H1 (cell line): ENCODE data around the gene SCGN. TPM values are rescaled to one million over a fixed set of nuclear protein-coding genes. Genes with fewer than 3 reads are reported as not detected.

Experiments used
- CTCF ChIA-PET: fragments of 300-600 bp; sonication (Branson Sonifier 250); formaldehyde crosslinking; loops from one replicate; lab custom pipeline; 2021; ENCODE audit not compliant: partially characterized antibody; lab: Charles Lee
- POLR2A ChIA-PET: fragments of 300-600 bp; sonication (Branson Sonifier 250); formaldehyde crosslinking; loops from one replicate; lab custom pipeline; 2021; ENCODE audit warnings: inconsistent platforms; ENCODE audit not compliant: partially characterized antibody; lab: Charles Lee
- DNase-seq, 2 experiments: peaks; one replicate each; pipeline versions ENCODE4 v3.0.0 to v3.0.0-alpha.2; 2010 to 2022; ENCODE audit warnings: low spot score in 2 of 2, low read depth in 1 of 2, mixed read lengths in 1 of 2
- FAIRE-seq: peaks from 2 replicates; lab custom pipeline; 2011; peaks lifted over from hg19 to GRCh38; lab: Jason Lieb, UNC
- H2AFZ ChIP-seq: 2 replicates; pipeline ENCODE4 v1.8.1; 2012; ENCODE audit warnings: low read length, inconsistent platforms
- H2AK5ac ChIP-seq: 2 replicates; pipeline ENCODE4 v1.6.1; 2013; ENCODE audit warnings: low read depth, low read length
- H2BK120ac ChIP-seq: replicated peaks from 2 replicates; pipeline ENCODE3; 2013; ENCODE audit warnings: low read depth, low read length, inconsistent platforms
- H2BK12ac ChIP-seq: 2 replicates; pipeline ENCODE4 v1.6.1; 2013; ENCODE audit warnings: low read depth, low read length
- H2BK15ac ChIP-seq: 2 replicates; pipeline ENCODE4 v1.6.1; 2013; ENCODE audit warnings: low read length
- H2BK20ac ChIP-seq: 2 replicates; pipeline ENCODE4 v1.6.1; 2013; ENCODE audit warnings: low read length
- H2BK5ac ChIP-seq: 2 replicates; pipeline ENCODE4 v1.6.1; 2013; ENCODE audit warnings: low read depth, low read length
- H3K14ac ChIP-seq: 2 replicates; pipeline ENCODE4 v1.6.1; 2013; ENCODE audit warnings: inconsistent platforms; ENCODE audit not compliant: insufficient read length
- H3K18ac ChIP-seq: 2 replicates; pipeline ENCODE4 v1.6.1; 2013; ENCODE audit warnings: low read length; ENCODE audit errors: extremely low read depth
- H3K23ac ChIP-seq: 2 replicates; pipeline ENCODE4 v1.6.1; 2013; ENCODE audit warnings: inconsistent platforms; ENCODE audit not compliant: insufficient read length
- H3K23me2 ChIP-seq: 2 replicates; pipeline ENCODE4 v1.6.1; 2013; ENCODE audit warnings: low read depth, low read length
- H3K27ac ChIP-seq: 2 replicates; pipeline ENCODE4 v1.6.1; 2011; ENCODE audit warnings: low read depth, low read length, inconsistent platforms
- H3K27me3 ChIP-seq, 4 experiments: replicated peaks in 1 of 4; 1 replicate in 1 of 4; 2 replicates in 3 of 4; pipeline versions ENCODE4 v1.6.1 to v1.8.1; 2011 to 2013; ENCODE audit warnings: low read length in 3 of 4, mild to moderate bottlenecking in 3 of 4, inconsistent platforms in 2 of 4, mixed read lengths in 2 of 4, moderate library complexity in 1 of 4; ENCODE audit not compliant: control insufficient read depth in 3 of 4, insufficient read depth in 3 of 4; ENCODE audit errors: extremely low read depth in 1 of 4
- H3K36me3 ChIP-seq, 4 experiments: 2 replicates each; pipeline versions ENCODE4 v1.6.1 to v1.8.1; 2011 to 2013; ENCODE audit warnings: mild to moderate bottlenecking in 4 of 4, low read length in 3 of 4, moderate library complexity in 2 of 4, control low read depth in 1 of 4, inconsistent platforms in 1 of 4; ENCODE audit not compliant: insufficient read depth in 4 of 4, control insufficient read depth in 2 of 4
- H3K4ac ChIP-seq: replicated peaks from 2 replicates; pipeline ENCODE3; 2013; ENCODE audit warnings: low read length, low read depth, mixed read lengths, inconsistent platforms; ENCODE audit not compliant: insufficient read length
- H3K4me1 ChIP-seq, 4 experiments: replicated peaks in 1 of 4; 1 replicate in 1 of 4; 2 replicates in 3 of 4; pipeline versions ENCODE4 v1.6.1 to v1.8.1; 2011 to 2013; ENCODE audit warnings: low read length in 3 of 4, inconsistent platforms in 2 of 4, mixed read lengths in 1 of 4; ENCODE audit not compliant: insufficient read depth in 4 of 4, control insufficient read depth in 3 of 4
- H3K4me2 ChIP-seq, 2 experiments: 2 replicates each; pipeline versions ENCODE4 v1.6.1 to v1.8.1; 2011 to 2013; ENCODE audit warnings: low read depth in 2 of 2, low read length in 2 of 2, control low read depth in 1 of 2, inconsistent platforms in 1 of 2, mild to moderate bottlenecking in 1 of 2; ENCODE audit not compliant: insufficient read depth in 1 of 2
- H3K4me3 ChIP-seq, 4 experiments: fragments of 200-600, 300-600 bp in 1 of 4; sonication (generic), shearing (Covaris generic), sonication (Bioruptor Twin) in 1 of 4; 2 replicates each; pipeline versions ENCODE4 v1.5.1 to v1.8.1; 2011 to 2016; ENCODE audit warnings: low read length in 4 of 4, low read depth in 3 of 4, control low read depth in 2 of 4, inconsistent platforms in 2 of 4, mild to moderate bottlenecking in 2 of 4, mixed read lengths in 1 of 4, moderate library complexity in 1 of 4; ENCODE audit not compliant: insufficient read depth in 2 of 4; ENCODE audit errors: extremely low read depth in 1 of 4
- H3K56ac ChIP-seq: replicated peaks from 2 replicates; pipeline ENCODE3; 2013; ENCODE audit warnings: low read depth, mild to moderate bottlenecking, mixed read lengths, low read length, inconsistent platforms; ENCODE audit not compliant: insufficient read length
- H3K79me1 ChIP-seq: 2 replicates; pipeline ENCODE4 v1.6.1; 2013; ENCODE audit warnings: low read depth, low read length, control low read depth
- H3K79me2 ChIP-seq, 2 experiments: 2 replicates each; pipeline versions ENCODE4 v1.6.1 to v1.8.1; 2012 to 2013; ENCODE audit warnings: low read length in 2 of 2, mild to moderate bottlenecking in 2 of 2, inconsistent platforms in 1 of 2; ENCODE audit not compliant: insufficient read depth in 2 of 2, control insufficient read depth in 1 of 2
- H3K9ac ChIP-seq, 4 experiments: replicated peaks in 1 of 4; 1 replicate in 1 of 4; 2 replicates in 3 of 4; pipeline versions ENCODE4 v1.6.1 to v1.8.1; 2011 to 2013; ENCODE audit warnings: low read depth in 3 of 4, low read length in 3 of 4, control low read depth in 2 of 4, mild to moderate bottlenecking in 2 of 4, moderate library complexity in 2 of 4, inconsistent platforms in 1 of 4; ENCODE audit errors: extremely low read depth in 1 of 4
- H3K9me3 ChIP-seq, 2 experiments: 2 replicates each; pipeline versions ENCODE4 v1.6.1 to v1.8.1; 2012 to 2013; ENCODE audit warnings: mild to moderate bottlenecking in 2 of 2, moderate library complexity in 2 of 2, control low read depth in 1 of 2, inconsistent platforms in 1 of 2, low read depth in 1 of 2, low read length in 1 of 2, mixed read lengths in 1 of 2; ENCODE audit not compliant: insufficient read depth in 2 of 2
- H4K20me1 ChIP-seq, 2 experiments: replicated peaks in 1 of 2; 2 replicates each; pipeline versions ENCODE3 to v1.8.1; 2011 to 2013; ENCODE audit warnings: inconsistent platforms in 2 of 2, low read length in 2 of 2, mild to moderate bottlenecking in 1 of 2; ENCODE audit not compliant: insufficient read depth in 2 of 2, control insufficient read depth in 1 of 2
- H4K5ac ChIP-seq: 2 replicates; pipeline ENCODE4 v1.6.1; 2013; ENCODE audit warnings: low read length, low read depth, mixed read lengths, inconsistent platforms; ENCODE audit not compliant: insufficient read length
- H4K8ac ChIP-seq: 2 replicates; pipeline ENCODE4 v1.8.0; 2013; ENCODE audit warnings: mild to moderate bottlenecking, moderate library complexity, low read length, inconsistent platforms; ENCODE audit not compliant: insufficient read depth; ENCODE audit errors: extremely low read depth
- H4K91ac ChIP-seq: replicated peaks from 2 replicates; pipeline ENCODE3; 2013; ENCODE audit warnings: low read length, mixed read lengths, inconsistent platforms; ENCODE audit not compliant: insufficient read length
- EGR1 ChIP-seq: IDR thresholded peaks from 2 replicates; pipeline ENCODE4 v1.6.1; 2011; ENCODE audit warnings: low read depth, low read length, borderline replicate concordance
- EP300 ChIP-seq, 2 experiments: IDR thresholded peaks; 1 replicate in 1 of 2; 2 replicates in 1 of 2; pipeline ENCODE4 v1.6.1; 2011 to 2012; ENCODE audit warnings: low read depth in 2 of 2, low read length in 2 of 2, mild to moderate bottlenecking in 2 of 2, borderline replicate concordance in 1 of 2, inconsistent platforms in 1 of 2, moderate library complexity in 1 of 2
- FOSL1 ChIP-seq: IDR thresholded peaks from 2 replicates; pipeline ENCODE4 v1.6.1; 2011; ENCODE audit warnings: mild to moderate bottlenecking, low read depth, low read length, moderate library complexity; ENCODE audit not compliant: insufficient read depth
- HDAC6 ChIP-seq: IDR thresholded peaks from one replicate; pipeline ENCODE4 v1.7.1; 2012; ENCODE audit warnings: low read depth, mild to moderate bottlenecking, inconsistent platforms, low read length, moderate library complexity
- RFX5 ChIP-seq: IDR thresholded peaks from 2 replicates; pipeline ENCODE4 v1.6.1; 2011; ENCODE audit warnings: low read depth, low read length, improper control_type of control experiment, borderline replicate concordance
- WGBS, 2 experiments: shearing (Covaris generic) in 1 of 2; methylation state at CpG; one replicate each; pipeline versions ENCODE4 v1.1.6 to v1.1.7; 2013 to 2015; ENCODE audit warnings: low lambda C conversion rate in 2 of 2, mixed read lengths in 2 of 2, inconsistent platforms in 1 of 2, low coverage in 1 of 2, missing lambda C conversion rate in 1 of 2; ENCODE audit not compliant: insufficient replicate concordance in 2 of 2, insufficient coverage in 1 of 2, insufficient read length in 1 of 2; ENCODE audit errors: extremely low coverage in 1 of 2, missing lambda C conversion rate in 1 of 2; 5-methylcytosine and 5-hydroxymethylcytosine counted together
- polyA plus RNA-seq, 7 experiments: library from polyadenylated mRNA; depleted of rRNA in 3 of 7; stranded (reverse) in 5 of 7; unstranded in 2 of 7; fragments of >200 nt in 5 of 7; fragments of 200-250 nt in 2 of 7; gene quantifications; 1 replicate in 5 of 7; 2 replicates in 1 of 7; 4 replicates in 1 of 7; pipeline versions ENCODE4 v1.2.1 to v1.2.3, GENCODE V29; 2011 to 2013; ENCODE audit warnings: missing spikeins in 2 of 7, mixed read lengths in 2 of 7
- total RNA-seq: library from RNA; stranded (reverse); fragmentation: NEBNext Ultra II Directional; extraction: Animal tissue kit (Norgen Biotek cat#: 25700); gene quantifications from 2 replicates; pipeline ENCODE4 v1.2.1, GENCODE V29; 2021
- TF ChIP-seq, protein P1 (sequence below), 3 experiments: IDR thresholded peaks; 1 replicate in 2 of 3; 2 replicates in 1 of 3; pipeline versions ENCODE4 v1.5.1 to v1.6.1; 2011; ENCODE audit warnings: low read length in 3 of 3, mild to moderate bottlenecking in 3 of 3, inconsistent platforms in 2 of 3, low read depth in 1 of 3, moderate library complexity in 1 of 3; ENCODE audit not compliant: insufficient read depth in 1 of 3; ENCODE audit errors: control extremely low read depth in 1 of 3

Gene SCGN
- total and polyA plus RNA-seq, 2 of the 8 experiments (the other 6 are each of a cell fraction or from before 2014, with no cell fraction given) = not detected

- POLR2A ChIA-PET = no interaction called here
- FAIRE-seq (no peak), DNase-seq (no peak)
- peaks cover 0 to under 1% (median 0%) of the 10 kb centered on the region in 4 experiments; a peak in 1 of 7 replicates for H3K4me1 ChIP-seq
- H4K8ac ChIP-seq = no peak overlapping the region
- H2BK15ac ChIP-seq = no peak overlapping the region
- H3K9ac ChIP-seq = no peak overlapping the region
- WGBS, 2 experiments = 82% methylated on average over 1 of the region's 1 CpG; no CpG with 5 or more reads in 1 of the 2 experiments
- no peak overlapping the region for H2AK5ac ChIP-seq
- H3K79me1 ChIP-seq = no peaks in the 10 kb centered on the region
- no peak overlapping the region for H3K4me2 ChIP-seq
- H4K91ac ChIP-seq = no peak overlapping the region
- no peak overlapping the region for H3K4me3 ChIP-seq
- no peaks in the 10 kb centered on the region for H3K79me2 ChIP-seq
- TF ChIP-seq EGR1 (no peak), HDAC6 (no peak), FOSL1 (no peak), EP300 (IDR thresholded peaks at IDR 0.05; ENCODE audit: borderline replicate concordance in 1 of 2, low read depth in 2 of 2, low read length in 2 of 2) (no peak), RFX5 (no peak)
- TF ChIP-seq, protein P1, sequence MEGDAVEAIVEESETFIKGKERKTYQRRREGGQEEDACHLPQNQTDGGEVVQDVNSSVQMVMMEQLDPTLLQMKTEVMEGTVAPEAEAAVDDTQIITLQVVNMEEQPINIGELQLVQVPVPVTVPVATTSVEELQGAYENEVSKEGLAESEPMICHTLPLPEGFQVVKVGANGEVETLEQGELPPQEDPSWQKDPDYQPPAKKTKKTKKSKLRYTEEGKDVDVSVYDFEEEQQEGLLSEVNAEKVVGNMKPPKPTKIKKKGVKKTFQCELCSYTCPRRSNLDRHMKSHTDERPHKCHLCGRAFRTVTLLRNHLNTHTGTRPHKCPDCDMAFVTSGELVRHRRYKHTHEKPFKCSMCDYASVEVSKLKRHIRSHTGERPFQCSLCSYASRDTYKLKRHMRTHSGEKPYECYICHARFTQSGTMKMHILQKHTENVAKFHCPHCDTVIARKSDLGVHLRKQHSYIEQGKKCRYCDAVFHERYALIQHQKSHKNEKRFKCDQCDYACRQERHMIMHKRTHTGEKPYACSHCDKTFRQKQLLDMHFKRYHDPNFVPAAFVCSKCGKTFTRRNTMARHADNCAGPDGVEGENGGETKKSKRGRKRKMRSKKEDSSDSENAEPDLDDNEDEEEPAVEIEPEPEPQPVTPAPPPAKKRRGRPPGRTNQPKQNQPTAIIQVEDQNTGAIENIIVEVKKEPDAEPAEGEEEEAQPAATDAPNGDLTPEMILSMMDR (IDR thresholded peaks at IDR 0.05; ENCODE audit: control extremely low read depth in 1 of 3, insufficient read depth in 1 of 3, low read depth in 1 of 3, low read length in 3 of 3) = no peak
- no peak overlapping the region for H4K5ac ChIP-seq
- no peaks in the 10 kb centered on the region for H3K23me2 ChIP-seq
- no peaks in the 10 kb centered on the region for H3K27me3 ChIP-seq
- no peak overlapping the region for H2BK5ac ChIP-seq
- CTCF ChIA-PET = no interaction called here
- no peak overlapping the region for H3K14ac ChIP-seq
- H4K20me1 ChIP-seq = no peaks in the 10 kb centered on the region
- H3K36me3 ChIP-seq = no peaks in the 10 kb centered on the region
- no peak overlapping the region for H3K27ac ChIP-seq
- no peaks in the 10 kb centered on the region for H3K9me3 ChIP-seq
- H3K56ac ChIP-seq = no peak overlapping the region
- H2BK120ac ChIP-seq = no peak overlapping the region
- H3K23ac ChIP-seq = no peak overlapping the region
- no peak overlapping the region for H3K4ac ChIP-seq
- no peak overlapping the region for H2AFZ ChIP-seq
- H2BK12ac ChIP-seq = no peak overlapping the region
- H2BK20ac ChIP-seq = no peak overlapping the region
- H3K18ac ChIP-seq = no peak overlapping the region
Measured at GRCh38 chr6:25697537-25698340, 45.7 kb downstream of the SCGN start.
